ENCODE measurements around the gene LRRC26.

GRCh38 chr9:137146527-137146918 lies 23.3 kb downstream of the LRRC26 start:
- TF ChIP-seq, protein P1, sequence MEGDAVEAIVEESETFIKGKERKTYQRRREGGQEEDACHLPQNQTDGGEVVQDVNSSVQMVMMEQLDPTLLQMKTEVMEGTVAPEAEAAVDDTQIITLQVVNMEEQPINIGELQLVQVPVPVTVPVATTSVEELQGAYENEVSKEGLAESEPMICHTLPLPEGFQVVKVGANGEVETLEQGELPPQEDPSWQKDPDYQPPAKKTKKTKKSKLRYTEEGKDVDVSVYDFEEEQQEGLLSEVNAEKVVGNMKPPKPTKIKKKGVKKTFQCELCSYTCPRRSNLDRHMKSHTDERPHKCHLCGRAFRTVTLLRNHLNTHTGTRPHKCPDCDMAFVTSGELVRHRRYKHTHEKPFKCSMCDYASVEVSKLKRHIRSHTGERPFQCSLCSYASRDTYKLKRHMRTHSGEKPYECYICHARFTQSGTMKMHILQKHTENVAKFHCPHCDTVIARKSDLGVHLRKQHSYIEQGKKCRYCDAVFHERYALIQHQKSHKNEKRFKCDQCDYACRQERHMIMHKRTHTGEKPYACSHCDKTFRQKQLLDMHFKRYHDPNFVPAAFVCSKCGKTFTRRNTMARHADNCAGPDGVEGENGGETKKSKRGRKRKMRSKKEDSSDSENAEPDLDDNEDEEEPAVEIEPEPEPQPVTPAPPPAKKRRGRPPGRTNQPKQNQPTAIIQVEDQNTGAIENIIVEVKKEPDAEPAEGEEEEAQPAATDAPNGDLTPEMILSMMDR (IDR thresholded peaks at IDR 0.05; ENCODE audit: borderline replicate concordance, extremely low read depth, low read length, poor library complexity, severe bottlenecking) = no peak
- TF ChIP-seq EZH2 (IDR thresholded peaks at IDR 0.05; ENCODE audit: borderline replicate concordance, low read depth, low read length, severe bottlenecking) = no peak
